ENCODE results near the gene OR4C46.
"Not testable (repeated sequence)": the region's sequence is repeated elsewhere in the genome, so short reads cannot be mapped to it uniquely, and the experiment has no call there.

Gene OR4C46

DNA sequence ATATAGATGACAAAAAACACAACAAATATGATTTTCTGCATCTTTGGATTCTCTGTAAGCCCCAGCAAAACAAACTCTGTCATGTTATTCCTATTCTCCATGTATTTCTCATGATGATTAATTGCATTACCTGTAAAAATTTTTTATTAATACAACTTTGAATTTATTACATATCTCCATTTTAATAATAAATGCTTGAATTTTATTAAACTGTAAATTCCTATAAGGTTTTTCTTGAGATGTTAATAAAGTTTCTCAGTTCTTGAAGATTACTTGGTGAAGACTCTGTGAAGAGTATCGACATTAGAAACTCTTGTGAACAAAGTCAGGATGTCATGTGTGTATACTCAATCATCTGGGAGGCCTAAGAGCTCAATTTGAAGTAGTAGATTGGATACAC lies at the start of gene OR4C46:
Gene OR4C46, minus strand, starts transcription at position 101 of the 400 bp plus-strand sequence. Its CDS starts 0 bp downstream, at position 101.
- DNase-seq = no peak

DNA sequence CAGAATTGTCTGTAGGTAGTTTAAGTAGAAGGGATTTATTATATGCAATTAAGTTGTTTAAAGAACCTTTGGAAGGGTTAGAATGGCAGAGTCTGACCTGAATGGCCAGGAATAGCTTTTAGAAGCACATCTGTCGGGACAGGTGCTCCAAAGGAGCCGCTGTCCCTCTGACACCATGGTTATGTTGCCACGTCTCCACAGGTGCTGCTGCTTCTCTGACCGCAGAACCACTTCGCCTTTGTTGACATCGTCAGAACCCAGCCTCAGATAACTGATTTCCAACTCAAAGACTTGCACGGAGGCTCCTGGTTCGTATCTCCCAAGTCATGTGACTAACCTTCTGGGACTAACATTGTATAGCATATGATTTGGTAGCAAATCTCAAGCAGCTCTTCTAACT lies 41.8 kb upstream of the OR4C46 start:
- not testable (repeated sequence) for DNase-seq

DNA sequence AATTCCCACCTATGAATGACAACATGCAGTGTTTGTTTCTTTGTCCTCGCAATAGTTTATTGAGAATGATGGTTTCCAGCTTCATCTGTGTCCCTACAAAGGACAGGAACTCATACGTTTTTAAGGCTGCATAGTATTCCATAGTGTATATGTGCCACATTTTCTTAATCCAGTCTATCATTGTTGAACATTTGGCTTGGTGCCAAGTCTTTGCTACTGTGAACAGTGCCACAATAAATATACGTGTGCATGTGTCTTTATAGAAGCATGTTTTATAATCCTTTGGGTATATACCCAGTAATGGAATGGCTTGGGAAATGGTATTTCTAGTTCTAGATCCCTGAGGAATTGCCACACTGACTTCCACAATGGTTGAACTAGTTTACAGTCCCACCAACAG lies 42.4 kb downstream of the OR4C46 start:
- not testable (repeated sequence) for DNase-seq

DNA sequence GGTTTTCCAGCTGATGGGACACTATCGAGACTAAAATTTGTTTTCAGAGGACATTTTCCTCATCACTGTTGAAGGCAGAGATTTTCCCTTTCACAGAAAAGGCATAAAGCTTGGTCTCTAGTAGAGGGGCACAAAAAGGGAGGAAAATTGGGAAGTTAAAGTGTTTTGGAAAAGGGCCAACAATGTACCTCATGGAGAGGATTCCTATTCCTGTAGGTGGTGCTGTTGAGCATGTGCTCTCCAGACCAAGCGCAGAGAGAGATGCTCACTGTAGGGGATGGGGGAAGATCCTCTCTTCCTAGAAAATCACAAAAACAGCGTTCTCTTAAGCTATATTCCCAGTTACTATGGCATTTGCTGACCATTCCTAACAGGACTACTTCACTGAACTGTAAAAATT lies 44.9 kb downstream of the OR4C46 start:
- DNase-seq = no peak

DNA sequence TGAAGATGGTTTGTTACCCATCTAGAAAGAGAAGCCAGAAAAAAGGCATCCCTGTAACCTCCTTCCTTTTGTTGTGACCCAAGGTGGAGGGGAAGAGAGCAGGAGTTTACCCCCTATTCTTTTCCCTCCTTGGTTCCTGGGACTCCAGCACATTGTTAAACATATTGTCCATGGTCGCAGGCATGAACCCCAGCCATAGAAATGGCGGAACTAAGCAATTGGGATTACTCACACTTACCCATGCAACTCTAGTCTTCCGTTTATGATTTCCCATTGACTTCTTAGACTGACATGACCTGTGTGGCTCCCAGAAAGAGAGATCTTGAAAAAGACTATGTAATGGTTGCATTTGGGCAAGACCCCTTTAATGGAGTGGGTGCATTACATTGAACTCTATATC lies 45.4 kb downstream of the OR4C46 start:
- no peak for DNase-seq

All from NCI-H2171 treated with DMSO at 0.1 percent for 48 hours (cell line).